Ovary (tissue), 9 donors: ENCODE measurements around the gene S1PR1. TPM values are rescaled to one million over a fixed set of nuclear protein-coding genes. Genes with fewer than 3 reads are reported as not detected.
"Not testable (repeated sequence)": the region's sequence is repeated elsewhere in the genome, so short reads cannot be mapped to it uniquely, and the experiment has no call there.

Experiments
- DNase-seq, 5 donors: peaks; one replicate each; pipeline ENCODE4 v3.0.0-alpha.2; 2019 to 2020
- H3K27ac ChIP-seq, 2 donors: fragments of 200-600 bp; one replicate each; pipeline versions ENCODE4 v1.5.1 to v1.8.0; 2019 to 2022
- H3K27me3 ChIP-seq: fragments of 200-600 bp; one replicate; pipeline ENCODE4 v1.8.0; 2022
- H3K36me3 ChIP-seq: fragments of 200-600 bp; sonication (generic); one replicate; pipeline ENCODE4 v1.5.1; 2019
- H3K4me1 ChIP-seq: one replicate; pipeline ENCODE4 v1.8.1; 2013; ENCODE audit warnings: mild to moderate bottlenecking, moderate library complexity; ENCODE audit not compliant: insufficient read depth
- H3K4me3 ChIP-seq: fragments of 200-600 bp; sonication (generic); one replicate; pipeline ENCODE4 v1.5.1; 2017
- H3K9me3 ChIP-seq, 2 donors: fragments of 200-600 bp in 1 of 2; sonication (generic) in 1 of 2; one replicate each; pipeline versions ENCODE4 v1.5.1 to v1.8.1; 2013 to 2019; ENCODE audit warnings: mild to moderate bottlenecking in 1 of 2, moderate library complexity in 1 of 2
- CTCF ChIP-seq, 3 donors: fragments of 450-650 bp in 2 of 3; fragments of 200-600 bp in 1 of 3; IDR thresholded peaks; one replicate each; pipeline versions ENCODE4 v1.5.1 to v1.8.0; 2016 to 2022; ENCODE audit warnings: antibody characterized with exemption in 3 of 3, mild to moderate bottlenecking in 1 of 3
- EP300 ChIP-seq: sonication (generic); formaldehyde crosslinking; IDR thresholded peaks from one replicate; pipeline ENCODE4 v1.6.1; 2017; ENCODE audit warnings: antibody characterized with exemption
- POLR2A ChIP-seq: fragments of 450-650 bp; IDR thresholded peaks from one replicate; pipeline ENCODE4 v1.6.1; 2017; ENCODE audit warnings: antibody characterized with exemption, mild to moderate bottlenecking, moderate library complexity
- WGBS, 3 donors: extraction: QIAGEN DNeasy Blood & Tissue Kit in 1 of 3; methylation state at CpG; one replicate each; pipeline versions ENCODE4 v1.1.5 to v1.1.7; 2013 to 2017; 5-methylcytosine and 5-hydroxymethylcytosine counted together
- intact Hi-C, 4 donors: fragments of 100-400 bp; cut with DNase I; formaldehyde crosslinking; loops; one replicate each; pipeline versions ENCODE4 v1.11.0 to v1.15.1; 2022 to 2023
- polyA plus RNA-seq, 2 donors: library from polyadenylated mRNA; stranded (reverse); fragments of 200-250 nt in 1 of 2; fragments of 350-450 nt in 1 of 2; fragmentation: Illumina TruSeq in 1 of 2; extraction: RNeasy Lipid Tissue Mini Kit (QIAGEN cat#74804) in 1 of 2; gene quantifications; one replicate each; pipeline ENCODE4 v1.2.3, GENCODE V29; 2013 to 2014
- total RNA-seq, 7 donors: library from RNA; depleted of rRNA in 2 of 7; stranded (reverse); fragments of >200 nt in 2 of 7; fragmentation: NEBNext Ultra II Directional in 3 of 7; extraction: Animal tissue kit (Norgen Biotek cat#: 25700) in 3 of 7; gene quantifications; one replicate each; pipeline versions ENCODE4 v1.1.0 to v1.2.4, GENCODE V29; 2016 to 2023
- donor health status: DM: no; HTN: no; CAD: no; lungs with moderate emphysema.
- donor health status: DM: no; HTN: no; CAD: no.
- donor health status: Bipolar disorder and iron deficiency.
- donor health status: DM: yes; HTN: yes; CAD: no.
- donor health status: DM: no; HTN: no; CAD: no.
- donor health status: DM: yes; HTN: yes; CAD: no.

Gene S1PR1
- total and polyA plus RNA-seq, 9 donors, result 8.0 to 27.8 (median 10.9) TPM

GRCh38 chr1:101216623-101217022 lies 20.2 kb upstream of the S1PR1 start:
- H3K4me3 ChIP-seq, result no peak overlapping the region
- H3K9me3 ChIP-seq, result no peaks in the 10 kb centered on the region
- no peak for DNase-seq
- intact Hi-C loops, result no loop called here
- no peaks in the 10 kb centered on the region for H3K36me3 ChIP-seq
- no peaks in the 10 kb centered on the region for H3K4me1 ChIP-seq
- 66 to 72% (median 70%) methylated on average over 2 of the region's 2 CpGs for WGBS, 3 donors
- no peaks in the 10 kb centered on the region for H3K27me3 ChIP-seq
- no peak for TF ChIP-seq EP300
- no peak for TF ChIP-seq POLR2A
- TF ChIP-seq CTCF (IDR thresholded peaks at IDR 0.05), result no peak
- H3K27ac ChIP-seq, result no peak overlapping the region

- H3K27ac ChIP-seq, result no peak overlapping the region
- H3K9me3 ChIP-seq, result no peaks in the 10 kb centered on the region
- WGBS, 3 donors, result 77 to 80% (median 79%) methylated on average over 3 of the region's 3 CpGs
- no peak overlapping the region for H3K4me3 ChIP-seq
- H3K27me3 ChIP-seq, result no peaks in the 10 kb centered on the region
- intact Hi-C loops, result no loop called here
- DNase-seq, result no peak
- no peaks in the 10 kb centered on the region for H3K36me3 ChIP-seq
- no peaks in the 10 kb centered on the region for H3K4me1 ChIP-seq
- TF ChIP-seq CTCF (IDR thresholded peaks at IDR 0.05) (no peak), POLR2A (no peak), EP300 (no peak)
Measured at GRCh38 chr1:101217148-101217547, 19.7 kb upstream of the S1PR1 start.

- H3K27ac ChIP-seq, H3K4me1 ChIP-seq, DNase-seq, H3K36me3 ChIP-seq, H3K9me3 ChIP-seq, H3K4me3 ChIP-seq, H3K27me3 ChIP-seq, intact Hi-C loops: not testable (repeated sequence)
- WGBS, 3 donors, result 93 to 99% (median 96%) methylated on average over 6 of the region's 6 CpGs
Measured at GRCh38 chr1:101218968-101219367, 17.9 kb upstream of the S1PR1 start.

- Histone ChIP-seq H3K27ac (no peak overlapping the region), H3K9me3 (no peaks in the 10 kb centered on the region), H3K4me3 (no peak overlapping the region), H3K27me3 (no peaks in the 10 kb centered on the region), H3K36me3 (no peaks in the 10 kb centered on the region), H3K4me1 (no peaks in the 10 kb centered on the region)
- intact Hi-C loops, result no loop called here
- TF ChIP-seq EP300 (no peak), CTCF (IDR thresholded peaks at IDR 0.05) (no peak), POLR2A (no peak)
- no peak for DNase-seq
- 82 to 88% (median 84%) methylated on average over 11 of the region's 11 CpGs for WGBS, 3 donors
Measured at GRCh38 chr1:101219924-101220870, 16.6 kb upstream of the S1PR1 start.

GRCh38 chr1:101220906-101221305 lies 15.9 kb upstream of the S1PR1 start:
- TF ChIP-seq EP300, result no peak
- no peak for TF ChIP-seq CTCF (IDR thresholded peaks at IDR 0.05)
- no peak for TF ChIP-seq POLR2A
- H3K36me3 ChIP-seq, result no peaks in the 10 kb centered on the region
- 78 to 83% (median 83%) methylated on average over 4 of the region's 4 CpGs for WGBS, 3 donors
- no peak overlapping the region for H3K4me3 ChIP-seq
- H3K4me1 ChIP-seq, result no peaks in the 10 kb centered on the region
- no peaks in the 10 kb centered on the region for H3K27me3 ChIP-seq
- intact Hi-C loops, result no loop called here
- H3K27ac ChIP-seq, result no peak overlapping the region
- no peaks in the 10 kb centered on the region for H3K9me3 ChIP-seq
- DNase-seq, result no peak
